Fibroblast of skin of right biceps (primary cell): ENCODE results near the gene MYH11.
A peak's percentile ranks its signal among the peaks of the same experiment; 100 is the strongest.

Source experiments
- DNase-seq: peaks from one replicate; pipeline ENCODE4 v3.0.0-alpha.2; 2013

The MYH11 gene

GRCh38 chr16:15856901-15857698, at the start of gene MYH11:
TSS of gene MYH11 (minus strand) at chr16:15857028. CDS start at chr16:15838252, 18,776 bp downstream.
- no peak for DNase-seq

GRCh38 chr16:15906439-15906838, 49.6 kb upstream of the MYH11 start:
- DNase-seq: no peak

- no peak for DNase-seq
Observed at GRCh38 chr16:15903960-15904359, 47.1 kb upstream of the MYH11 start.

- no peak for DNase-seq
Observed at GRCh38 chr16:15900901-15901500, 44.2 kb upstream of the MYH11 start.

GRCh38 chr16:15900357-15900756, 43.5 kb upstream of the MYH11 start:
- DNase-seq: no peak

- DNase-seq: peak; percentile 90
Observed at GRCh38 chr16:15899538-15900100, 42.8 kb upstream of the MYH11 start.

GRCh38 chr16:15898654-15899053, 41.8 kb upstream of the MYH11 start:
- DNase-seq: no peak

- DNase-seq: peak; percentile 56
Observed at GRCh38 chr16:15897834-15898254, 41.0 kb upstream of the MYH11 start.

GRCh38 chr16:15897121-15897780, 40.4 kb upstream of the MYH11 start:
- DNase-seq: peak; percentile 66

GRCh38 chr16:15894571-15895374, 37.9 kb upstream of the MYH11 start:
- DNase-seq: no peak

- no peak for DNase-seq
Observed at GRCh38 chr16:15891508-15891907, 34.7 kb upstream of the MYH11 start.

- DNase-seq: peak; percentile 99
Observed at GRCh38 chr16:15888072-15888976, 31.5 kb upstream of the MYH11 start, which contains the start of gene CEP20. TSS of gene CEP20 (minus strand) at chr16:15888603. CDS start at chr16:15888585, 18 bp downstream.

GRCh38 chr16:15887283-15887682, 30.5 kb upstream of the MYH11 start:
- no peak for DNase-seq

GRCh38 chr16:15886078-15886477, 29.2 kb upstream of the MYH11 start:
- DNase-seq: no peak

- DNase-seq: no peak
Observed at GRCh38 chr16:15885560-15886001, 28.8 kb upstream of the MYH11 start.

GRCh38 chr16:15882563-15882962, 25.7 kb upstream of the MYH11 start:
- DNase-seq: no peak

GRCh38 chr16:15881794-15882379, 25.1 kb upstream of the MYH11 start:
- no peak for DNase-seq

GRCh38 chr16:15880434-15881308, 23.8 kb upstream of the MYH11 start:
- DNase-seq: peak; percentile 48

- peak; percentile 93 for DNase-seq
Observed at GRCh38 chr16:15879255-15879811, 22.5 kb upstream of the MYH11 start.

GRCh38 chr16:15876503-15876902, 19.7 kb upstream of the MYH11 start:
- DNase-seq: no peak
